Activated naive CD8-positive, alpha-beta T cell treated with anti-CD3 and anti-CD28 coated beads, Interleukin-2, amount 50 U/mL, for 16 hours (primary cell): ENCODE measurements around the gene USP7.
A peak's percentile ranks its signal among the peaks of the same experiment; 100 is the strongest.
"Not testable (repeated sequence)": the region's sequence is repeated elsewhere in the genome, so short reads cannot be mapped to it uniquely, and the experiment has no call there.

Experiments
- DNase-seq: peaks from one replicate; pipeline ENCODE4 v3.0.0-alpha.2; 2020; ENCODE audit warnings: low read depth, low spot score

USP7 gene

DNA sequence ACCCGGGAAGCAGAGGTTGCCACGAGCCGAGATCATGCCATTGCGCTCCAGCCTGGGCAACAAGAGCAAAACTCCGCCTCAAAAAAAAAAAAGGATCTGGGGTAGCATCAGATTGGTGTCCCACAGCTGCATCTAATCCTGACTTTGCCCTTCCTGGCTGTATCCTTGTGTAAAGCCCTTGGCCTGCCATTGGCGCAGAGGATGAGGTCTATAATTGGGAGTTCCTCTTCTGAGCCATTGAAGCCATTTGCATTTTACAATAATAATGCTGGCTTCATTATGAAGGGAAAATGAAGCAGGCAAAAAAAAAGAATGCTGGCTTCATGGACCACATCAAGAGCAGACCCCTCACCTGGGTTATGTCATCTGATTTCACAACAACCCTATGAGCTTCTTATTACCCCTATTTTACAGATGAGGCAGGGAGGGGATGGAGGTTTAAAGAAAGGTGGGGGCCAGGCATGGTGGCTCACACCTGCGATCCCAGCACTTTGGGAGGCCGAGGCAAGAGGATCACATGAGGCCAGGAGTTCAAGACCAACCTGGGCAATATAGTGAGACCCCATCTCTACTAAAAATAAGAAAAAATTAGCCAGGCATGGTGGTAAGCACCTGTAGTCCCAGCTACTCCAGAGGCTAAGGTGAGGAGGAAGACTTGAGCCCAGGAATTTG lies 82.7 kb downstream of the USP7 start:
- DNase-seq = no peak

- no peak for DNase-seq
Measured at GRCh38 chr16:8878523-8878911, 85.2 kb downstream of the USP7 start.

GRCh38 chr16:8877894-8878522 lies 85.7 kb downstream of the USP7 start:
- DNase-seq = no peak

- DNase-seq = not testable (repeated sequence)
Measured at GRCh38 chr16:8875317-8875716, 88.4 kb downstream of the USP7 start.

- DNase-seq = no peak
Measured at GRCh38 chr16:8874388-8874787, 89.3 kb downstream of the USP7 start.

DNA sequence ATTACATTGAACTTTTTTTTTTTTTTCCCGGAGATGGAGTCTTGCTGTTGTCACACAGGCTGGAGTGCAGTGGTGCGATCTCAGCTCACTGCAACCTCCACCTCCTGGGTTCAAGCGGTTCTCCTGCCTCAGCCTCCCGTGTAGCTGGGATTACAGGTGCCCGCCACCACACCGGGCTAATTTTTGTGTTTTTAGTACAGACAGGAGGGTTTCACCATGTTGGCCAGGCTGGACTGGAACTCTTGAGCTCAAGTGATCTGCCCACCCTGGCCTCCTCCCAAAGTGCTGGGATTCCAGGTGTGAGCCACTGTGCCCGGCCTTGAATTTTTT lies 89.9 kb downstream of the USP7 start:
- DNase-seq = not testable (repeated sequence)

DNA sequence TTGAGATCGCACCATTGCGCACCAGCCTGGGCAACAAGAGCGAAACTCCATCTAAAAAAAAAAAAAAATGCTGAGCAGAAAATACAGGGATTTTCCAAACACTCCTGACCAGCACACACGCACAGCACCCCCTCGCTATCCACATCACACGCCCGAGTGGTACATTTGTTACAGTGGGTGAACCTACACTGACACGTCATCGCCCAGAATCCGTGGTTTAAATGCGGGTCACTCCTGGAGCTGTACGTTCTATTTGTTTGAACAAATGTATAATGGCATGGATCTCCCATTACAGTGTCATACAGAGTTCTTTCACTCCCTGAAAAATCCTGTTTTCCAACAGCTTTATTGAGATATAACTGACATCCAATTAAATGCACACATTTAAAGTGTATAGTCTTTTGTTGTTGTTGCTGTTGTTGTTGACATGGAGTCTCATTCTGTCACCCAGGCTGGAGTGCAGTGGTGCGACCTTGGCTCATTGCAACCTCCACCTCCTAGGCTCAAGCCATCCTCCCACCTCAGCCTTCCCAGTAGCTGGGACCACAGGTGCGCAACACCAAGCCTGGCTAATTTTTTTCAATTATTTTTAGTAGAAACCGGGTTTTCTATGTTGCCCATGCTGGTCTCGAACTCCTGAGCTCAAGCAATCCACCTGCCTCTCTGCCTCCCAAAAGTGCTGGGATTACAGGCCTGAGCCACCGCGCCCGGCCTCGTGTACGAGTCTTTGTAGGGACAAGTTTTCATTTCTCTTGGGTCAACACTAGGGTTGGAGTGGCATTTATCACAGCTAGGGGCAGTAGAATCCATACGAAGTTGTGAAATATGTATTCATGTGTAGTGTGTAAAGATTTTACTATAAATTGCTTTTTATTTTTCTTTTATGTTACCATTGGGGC lies 90.5 kb downstream of the USP7 start:
- DNase-seq = no peak

DNA sequence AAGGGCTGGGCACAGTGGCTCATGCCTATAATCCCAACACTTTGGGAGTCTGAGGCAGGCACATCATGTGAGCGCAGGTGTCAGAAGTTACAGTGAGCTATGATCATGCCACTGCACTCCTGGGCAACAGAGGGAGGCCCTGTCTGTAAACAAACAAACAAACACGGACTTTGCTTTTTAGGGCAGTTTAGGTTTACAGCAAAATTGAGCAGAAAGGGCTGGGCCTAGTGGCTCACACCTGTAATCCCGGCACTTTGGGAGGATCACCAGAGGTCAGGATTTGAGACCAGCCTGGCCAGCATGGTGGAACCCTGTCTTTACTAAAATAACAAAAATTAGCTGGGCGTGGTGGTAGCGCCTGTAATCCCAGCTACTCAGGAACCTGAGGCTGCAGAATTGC lies 91.6 kb downstream of the USP7 start:
- no peak for DNase-seq

- not testable (repeated sequence) for DNase-seq
Measured at GRCh38 chr16:8869988-8870241, 93.8 kb downstream of the USP7 start.

DNA sequence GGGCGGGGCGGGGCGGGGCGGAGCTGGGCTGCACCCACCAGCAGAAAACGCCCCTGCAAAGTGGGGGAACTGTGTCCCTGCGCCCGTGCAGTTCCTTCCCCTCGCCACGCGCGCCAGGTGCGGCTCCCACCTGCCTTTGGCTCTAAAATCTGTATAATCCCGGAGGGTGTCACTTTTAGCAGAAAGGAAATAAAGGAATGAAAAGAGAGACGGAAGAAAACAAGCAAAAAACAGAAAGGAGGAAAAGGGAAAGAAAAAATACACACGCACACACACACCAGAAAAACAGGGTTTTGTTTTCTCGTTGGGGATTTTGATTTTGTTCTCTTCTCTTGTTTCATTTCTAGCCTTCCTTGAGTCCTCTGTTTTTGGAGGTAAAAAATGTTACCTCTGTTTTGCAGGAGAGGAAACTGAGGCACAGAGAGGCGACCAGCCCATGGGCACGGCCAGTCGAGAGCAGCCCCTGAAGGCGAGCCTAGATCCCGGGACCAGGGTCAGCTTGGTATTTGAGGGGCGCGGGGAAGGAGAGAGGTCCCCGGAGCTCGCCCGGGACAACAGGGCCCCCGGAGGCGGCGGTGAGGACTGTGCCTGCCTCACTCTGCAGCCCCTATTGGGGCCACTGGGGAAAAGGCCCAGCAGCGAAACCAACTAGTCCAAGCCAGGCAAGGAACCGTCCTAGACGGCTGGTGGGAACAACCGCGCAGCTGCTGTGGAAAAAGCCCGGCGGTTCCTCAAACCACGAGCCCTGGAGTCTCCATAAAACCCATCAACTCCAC lies 94.3 kb downstream of the USP7 start:
- no peak for DNase-seq

DNA sequence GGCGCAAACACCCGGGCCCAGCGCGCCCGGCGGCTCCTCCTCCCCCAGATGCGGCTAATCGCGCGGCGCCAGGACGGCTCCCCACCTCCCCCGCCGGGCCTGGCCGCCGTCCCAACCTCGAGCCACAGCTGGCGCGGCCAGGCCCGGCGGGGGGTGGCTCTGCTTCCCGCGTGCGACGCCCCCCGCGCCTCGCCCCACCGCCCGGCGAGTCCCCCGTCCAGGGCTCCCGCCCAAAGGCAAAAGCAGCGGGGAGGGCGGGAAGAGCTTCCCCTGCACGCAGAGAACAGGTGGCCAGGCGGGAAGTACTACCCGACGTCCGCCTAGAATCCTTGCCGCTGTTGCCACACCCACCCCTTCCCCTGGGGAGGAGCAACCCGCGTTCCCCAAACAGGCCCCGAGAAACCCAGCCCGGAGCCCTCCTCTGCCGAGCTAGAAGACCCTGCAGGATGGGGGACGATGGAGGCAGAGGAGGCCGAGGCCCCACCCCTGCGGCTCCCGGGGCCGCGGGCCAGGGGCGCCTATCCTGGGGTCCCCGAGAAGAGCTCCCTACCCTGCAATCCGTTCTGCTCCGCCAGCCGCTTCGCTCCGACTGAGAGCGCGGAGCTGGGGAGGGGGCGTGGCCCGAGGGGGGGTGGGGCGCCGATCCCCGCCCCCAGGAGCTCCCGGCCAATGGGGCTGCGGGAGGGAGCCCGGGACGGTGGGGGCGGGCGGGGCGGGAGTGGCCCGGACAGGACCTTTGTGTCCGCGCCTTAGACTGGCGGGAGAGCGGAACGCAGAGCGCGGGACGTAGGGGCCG lies 95.1 kb downstream of the USP7 start, which contains the start of gene CARHSP1:
Gene CARHSP1, minus strand, starts transcription at position 591 of the 796 bp plus-strand sequence. CDS start 9,678 bp downstream, outside the sequence.
- peak; percentile 69 for DNase-seq

DNA sequence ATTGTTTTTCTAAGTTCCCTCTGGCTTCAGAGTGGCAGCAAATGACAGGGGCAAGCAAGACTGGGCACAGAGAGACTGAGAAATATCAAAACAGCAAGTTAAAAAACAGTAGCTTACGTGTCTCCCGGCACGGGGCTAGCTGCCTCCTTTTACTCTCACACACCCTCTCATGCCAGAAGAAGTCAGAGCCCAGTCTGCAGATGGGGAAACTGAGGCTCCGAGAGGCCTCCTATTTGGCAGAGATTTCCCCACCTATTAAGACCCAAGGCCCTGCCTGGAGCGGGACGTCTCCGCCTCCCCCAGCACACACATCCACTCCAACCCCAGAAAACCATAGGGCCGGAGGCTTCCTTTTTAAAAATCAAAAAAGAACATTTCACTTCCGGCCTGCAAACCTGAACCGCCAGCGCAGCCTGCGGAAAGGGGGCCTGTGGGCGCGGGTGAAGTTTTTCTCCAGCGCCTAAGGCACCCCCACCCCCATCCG lies 95.7 kb downstream of the USP7 start:
- no peak for DNase-seq

DNA sequence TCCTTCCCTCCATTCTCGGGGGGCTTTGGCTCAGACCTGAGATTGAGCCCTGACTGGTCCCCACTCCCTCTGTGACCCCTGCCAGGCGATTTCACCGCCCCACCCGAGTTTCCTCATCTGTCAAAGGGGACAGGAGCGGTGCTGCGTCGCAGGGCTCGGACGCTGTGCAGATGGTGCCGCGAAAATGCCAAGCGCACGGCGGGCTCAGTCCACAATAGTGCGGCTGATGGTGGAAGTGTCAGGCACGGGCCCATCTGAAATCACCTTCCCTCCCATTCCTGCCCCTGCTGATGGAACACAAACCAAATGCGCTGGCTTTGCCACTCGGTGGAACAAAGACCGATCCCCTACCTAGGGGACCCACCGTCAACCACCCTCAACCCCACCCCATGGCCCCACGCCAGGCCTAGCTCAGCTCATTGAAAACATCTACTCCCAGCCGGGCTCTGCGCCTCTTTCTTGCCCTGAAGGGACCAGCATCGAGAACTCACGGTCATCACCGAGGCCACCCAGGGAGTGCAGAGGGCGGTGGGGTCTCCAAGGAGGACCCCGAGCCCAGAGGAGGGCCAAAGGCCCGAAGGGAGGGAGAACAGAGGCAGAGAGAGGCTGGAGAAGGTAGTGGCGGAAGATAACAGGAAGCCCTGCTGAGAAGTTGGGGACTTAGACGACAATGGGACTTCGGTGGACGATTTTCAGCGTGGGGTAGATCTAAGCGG lies 96.3 kb downstream of the USP7 start:
- DNase-seq = no peak

- no peak for DNase-seq
Measured at GRCh38 chr16:8866884-8867215, 96.9 kb downstream of the USP7 start.

GRCh38 chr16:8866118-8866883 lies 97.4 kb downstream of the USP7 start:
- DNase-seq = no peak

GRCh38 chr16:8865145-8865882 lies 98.4 kb downstream of the USP7 start:
- no peak for DNase-seq

GRCh38 chr16:8864480-8865110 lies 99.1 kb downstream of the USP7 start:
- no peak for DNase-seq

DNA sequence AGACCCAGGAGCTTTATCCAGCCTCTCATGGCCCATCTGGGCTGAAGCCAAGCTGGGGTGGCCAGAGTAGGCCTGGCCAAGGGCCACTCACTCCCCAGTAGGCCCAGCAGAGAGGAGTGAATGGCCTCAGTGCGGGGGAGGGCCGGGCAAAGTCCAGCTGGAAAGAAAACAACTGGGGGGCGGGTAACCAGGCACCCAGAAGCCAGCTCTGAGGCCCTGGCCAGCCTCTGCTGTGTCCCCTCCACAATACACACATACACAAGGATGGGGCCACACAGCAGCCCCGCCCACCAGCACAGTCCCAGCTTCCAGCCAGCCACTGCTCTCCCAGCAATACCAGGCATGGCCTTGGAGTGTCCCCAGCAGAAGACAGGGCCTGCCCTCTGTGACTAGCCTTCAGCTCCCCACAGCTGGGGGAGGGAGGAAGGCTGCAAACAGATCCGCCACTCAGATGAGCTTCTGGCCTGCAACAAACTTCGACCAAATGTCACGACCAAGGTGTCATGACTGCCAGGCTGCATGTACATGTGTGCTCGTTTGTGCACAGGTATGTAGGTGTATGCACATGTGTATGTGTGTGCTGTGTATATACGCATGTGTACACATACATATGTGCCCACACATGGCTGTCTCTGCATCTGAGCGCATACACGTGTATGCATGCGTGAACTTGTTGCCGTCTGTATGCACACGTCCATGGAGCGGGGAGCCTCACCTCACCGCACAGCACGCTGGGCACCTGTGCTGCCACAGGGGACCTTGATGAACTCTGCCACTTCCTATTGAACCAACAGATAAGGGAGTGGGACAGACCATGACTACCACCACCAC lies 99.9 kb downstream of the USP7 start:
- no peak for DNase-seq
